Right hindlimb (tissue), 1 donor: ENCODE data around the gene APCDD1.

ENCODE experiments used
- DNase-seq: peaks from one replicate; pipeline ENCODE4 v3.0.0-alpha.2; 2018

The APCDD1 gene

DNA sequence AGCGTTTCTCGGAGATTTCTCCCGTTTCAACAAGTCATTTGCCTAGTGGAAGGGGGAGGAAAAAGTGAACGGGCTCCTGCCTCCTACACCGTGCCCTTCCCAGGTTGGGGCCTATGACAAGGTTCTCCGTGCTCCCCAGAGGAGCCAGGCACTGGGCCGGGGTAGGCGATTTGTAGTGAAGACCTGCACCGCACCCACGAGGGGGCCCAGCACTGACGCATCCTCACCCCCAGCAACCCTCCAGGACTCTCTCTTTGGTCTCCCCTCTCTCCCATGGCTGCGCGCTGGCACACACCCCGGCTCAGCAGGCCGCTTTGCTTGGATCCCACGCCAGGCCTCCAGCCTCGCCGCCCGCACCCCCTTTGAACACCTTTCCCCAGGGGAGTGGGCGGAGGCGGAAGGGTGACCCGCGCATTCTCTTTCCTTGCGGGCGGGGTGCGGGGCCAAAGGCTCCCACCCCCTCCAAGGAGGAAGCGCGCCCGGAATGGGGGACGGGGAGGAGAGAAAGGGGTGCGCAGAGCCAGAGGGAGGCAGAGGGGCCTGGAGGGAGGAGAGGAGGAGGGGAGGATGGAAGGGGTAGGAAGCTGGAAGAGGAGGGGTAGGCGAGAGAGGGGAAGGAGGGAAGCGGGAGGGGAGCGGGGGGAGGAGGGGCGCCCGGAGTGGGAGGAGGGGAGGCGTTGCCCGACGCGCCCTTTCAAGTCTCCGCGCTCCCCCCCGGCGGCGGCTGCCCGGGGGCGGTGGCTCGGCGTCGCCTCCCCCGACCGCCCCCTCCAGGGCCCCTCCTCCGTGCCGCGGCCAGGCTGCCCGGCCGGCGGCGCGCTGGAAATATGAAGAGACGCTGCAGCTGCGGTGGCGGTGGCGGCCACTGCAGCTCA, at the start of gene APCDD1:
Gene APCDD1 (plus strand): TSS at position 830 of the 875 bp plus-strand sequence. CDS start 347 bp downstream, outside the sequence.
- DNase-seq: peak; percentile 88

DNA sequence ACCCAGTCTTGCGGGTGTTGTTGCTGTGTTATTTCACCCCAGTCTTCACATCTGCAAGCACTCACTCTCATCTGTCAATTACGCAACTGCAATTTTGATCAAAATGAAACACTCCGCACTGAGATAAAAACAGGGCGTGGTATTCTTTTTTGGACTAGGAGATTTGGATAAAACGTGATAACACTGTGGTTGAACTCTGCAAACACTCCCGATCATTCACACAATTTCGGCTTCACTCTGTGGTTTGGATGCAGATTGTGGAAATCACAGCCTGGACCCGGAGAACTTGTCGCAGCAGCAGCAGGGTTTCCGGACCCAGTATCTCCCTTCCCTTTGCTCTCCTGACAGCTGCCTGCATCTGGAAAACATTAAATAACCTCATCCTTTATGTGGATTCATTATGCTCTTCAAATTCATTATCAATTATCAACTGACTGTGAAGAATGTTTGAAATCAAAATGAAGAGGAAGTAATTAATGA, 49.4 kb upstream of the APCDD1 start:
- DNase-seq: no peak

DNA sequence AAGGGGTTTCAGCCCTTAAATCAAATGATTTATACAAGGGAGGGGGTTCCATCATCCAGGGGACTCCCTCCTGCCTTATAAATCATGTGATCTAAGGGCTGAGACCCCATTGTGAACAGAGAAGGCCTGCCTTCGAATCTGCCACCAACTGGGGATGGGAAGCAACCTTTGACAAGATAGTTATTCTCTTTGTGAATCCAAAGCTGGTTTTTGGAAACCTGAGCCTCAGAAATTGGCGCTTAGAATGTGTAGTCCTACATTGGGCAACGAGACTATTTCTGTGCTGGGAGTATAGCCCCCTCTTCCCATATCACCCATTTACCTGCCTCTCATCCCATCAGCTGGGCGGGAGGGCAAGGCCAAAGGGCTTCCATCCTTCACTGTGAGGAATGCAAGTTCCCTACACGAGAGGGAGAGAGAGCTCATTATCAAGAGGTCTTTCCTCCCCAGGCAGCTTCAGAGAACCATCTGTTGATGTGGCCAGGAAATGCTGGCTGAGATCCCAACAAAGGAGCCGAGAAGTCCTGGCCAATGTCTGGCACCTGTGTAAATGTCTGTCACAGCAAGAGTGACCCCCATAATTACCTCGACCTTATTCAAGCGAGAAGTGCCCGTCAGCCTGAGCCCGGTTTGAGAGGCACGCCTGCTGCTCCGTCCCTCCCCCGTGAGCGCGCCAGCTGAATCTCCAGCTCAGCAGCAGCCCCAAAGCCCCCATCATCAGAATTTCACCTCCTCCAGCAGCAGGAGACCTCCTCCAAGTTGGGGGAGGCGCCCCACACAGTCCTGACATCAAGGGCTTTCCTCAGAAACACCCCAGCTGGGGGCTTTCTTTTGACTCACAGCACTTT, 48.4 kb upstream of the APCDD1 start:
- no peak for DNase-seq

DNA sequence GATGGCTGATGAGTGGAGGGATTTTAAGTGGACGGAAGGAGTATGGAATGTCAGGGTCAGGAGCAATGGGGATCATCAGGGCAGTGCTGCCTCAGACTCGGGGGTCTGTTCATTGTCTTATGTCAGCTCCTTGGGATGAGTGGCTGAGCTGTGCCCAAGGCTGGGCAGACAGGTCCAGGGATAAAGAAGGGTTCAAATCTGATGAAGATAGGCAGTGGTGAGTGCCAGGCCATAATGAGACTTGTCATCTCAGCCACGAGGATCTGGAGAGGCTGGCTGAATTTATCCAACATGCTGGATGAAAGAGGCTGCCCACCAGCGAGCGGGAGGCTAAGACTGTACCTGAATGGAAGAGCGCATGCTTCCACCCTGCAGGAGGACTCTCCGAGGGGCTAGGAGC, 46.3 kb upstream of the APCDD1 start:
- DNase-seq: no peak

GRCh38 chr18:10409041-10409440, 45.4 kb upstream of the APCDD1 start:
- DNase-seq: no peak

DNA sequence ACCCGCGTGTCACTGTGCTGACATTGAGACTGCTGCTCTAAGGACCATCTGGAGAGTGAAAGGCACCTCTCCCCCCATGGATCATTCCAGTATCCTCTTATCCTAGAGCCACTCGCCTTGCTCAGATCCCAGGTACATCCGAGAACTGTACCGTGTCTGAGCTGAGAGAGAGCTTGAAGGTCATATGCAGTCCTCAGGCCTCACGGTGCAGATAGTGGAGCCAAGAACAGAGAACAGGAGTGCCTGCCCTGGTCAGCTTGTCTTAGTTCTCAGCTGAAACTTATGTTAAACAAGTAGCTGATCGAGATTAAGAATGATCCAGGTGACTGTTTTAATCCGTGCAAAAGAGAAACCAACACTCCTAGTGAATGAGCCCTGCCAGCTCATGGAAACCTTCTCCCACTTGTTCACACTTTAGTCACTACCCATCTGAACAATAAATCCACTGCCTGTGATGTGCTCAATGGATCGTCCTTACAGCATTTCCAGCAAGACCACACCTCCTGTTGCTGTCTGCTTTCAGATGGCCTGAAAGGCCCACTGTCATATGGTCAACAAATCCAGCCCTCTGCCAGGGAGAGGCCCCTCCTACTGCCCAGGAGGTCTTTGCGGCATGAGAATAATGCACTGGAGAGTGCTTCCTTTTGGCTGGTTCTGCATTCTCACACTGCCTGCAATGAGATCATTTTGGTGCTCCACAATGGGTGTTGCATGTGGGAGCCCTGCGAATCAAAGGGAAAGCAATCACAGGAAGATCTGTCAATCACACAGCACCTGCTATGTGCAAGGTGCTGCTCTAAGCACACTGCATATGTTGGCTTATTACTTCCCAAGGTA, 43.7 kb upstream of the APCDD1 start:
- no peak for DNase-seq

DNA sequence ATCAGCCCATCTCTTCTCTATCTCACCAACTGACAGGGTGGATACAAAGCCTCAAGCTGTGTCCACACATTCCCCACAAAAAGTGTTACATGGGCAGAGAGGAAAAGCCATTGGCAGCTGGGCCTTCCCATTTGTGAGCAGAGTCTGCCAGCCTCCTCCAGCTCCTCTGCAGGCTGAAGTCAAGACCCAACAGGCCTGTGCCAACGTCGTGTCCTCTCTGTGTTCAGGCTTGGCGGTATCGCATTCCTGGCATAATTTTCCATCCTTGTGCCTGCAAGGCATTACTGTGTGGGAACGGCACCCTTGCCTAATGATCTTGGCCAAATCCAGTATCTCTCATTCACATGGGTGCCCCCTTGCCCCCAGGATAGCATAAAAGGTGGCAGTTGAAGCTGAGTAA, 41.5 kb upstream of the APCDD1 start:
- no peak for DNase-seq

- no peak for DNase-seq
Observed at GRCh38 chr18:10413722-10414121, 40.7 kb upstream of the APCDD1 start.

DNA sequence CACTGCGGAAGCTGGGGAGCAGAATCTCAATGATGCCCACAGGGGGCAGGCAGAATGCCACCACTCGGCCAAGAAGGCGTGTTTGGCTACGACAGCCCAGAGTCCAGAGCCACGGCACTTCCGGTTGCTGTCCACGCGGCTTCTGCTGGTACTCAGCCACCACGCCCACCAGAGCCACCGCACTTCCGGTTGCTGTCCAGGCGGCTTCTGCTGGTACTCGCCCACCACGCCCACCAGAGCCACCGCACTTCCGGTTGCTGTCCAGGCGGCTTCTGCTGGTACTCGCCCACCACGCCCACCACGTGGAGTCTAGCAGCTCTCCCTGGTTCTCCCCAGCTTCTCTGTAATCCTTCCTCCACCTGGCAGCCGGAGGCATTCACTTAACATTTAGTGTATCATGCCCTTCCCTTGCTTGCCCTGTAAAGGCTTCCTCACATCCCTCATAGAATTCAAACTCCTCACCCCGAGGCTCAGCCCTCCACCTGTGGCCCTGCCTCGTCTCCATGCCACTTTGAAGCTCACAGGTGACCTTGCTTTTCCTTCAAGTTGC, 40.1 kb upstream of the APCDD1 start:
- DNase-seq: no peak

GRCh38 chr18:10416065-10416464, 38.4 kb upstream of the APCDD1 start:
- DNase-seq: no peak

- DNase-seq: no peak
Observed at GRCh38 chr18:10417191-10417590, 37.2 kb upstream of the APCDD1 start.

GRCh38 chr18:10417664-10418063, 36.8 kb upstream of the APCDD1 start:
- no peak for DNase-seq

GRCh38 chr18:10418836-10419235, 35.6 kb upstream of the APCDD1 start:
- DNase-seq: no peak

GRCh38 chr18:10419420-10420103, 34.9 kb upstream of the APCDD1 start:
- no peak for DNase-seq

- no peak for DNase-seq
Observed at GRCh38 chr18:10420561-10421352, 33.7 kb upstream of the APCDD1 start.

GRCh38 chr18:10421859-10422258, 32.6 kb upstream of the APCDD1 start:
- peak; percentile 34 for DNase-seq

DNA sequence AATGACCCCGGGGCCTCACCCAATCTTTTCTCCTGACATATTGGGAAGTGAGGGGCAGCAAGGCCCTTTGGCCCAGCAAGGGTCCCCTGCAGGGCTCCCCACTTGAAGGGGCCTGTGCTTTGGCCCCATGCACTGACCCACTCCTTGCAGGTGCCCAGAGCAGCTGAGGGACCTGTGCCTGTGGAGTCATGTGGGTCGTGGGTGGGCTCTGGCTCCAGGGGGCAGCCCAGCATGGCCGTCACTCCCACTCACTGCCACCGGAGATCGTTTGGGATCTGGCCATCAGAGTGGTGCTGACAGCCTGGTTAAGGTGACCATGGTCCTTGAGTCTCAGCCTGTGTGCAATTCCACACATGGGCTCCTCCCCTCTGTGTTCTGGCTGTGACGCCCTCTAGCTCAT, 31.7 kb upstream of the APCDD1 start:
- DNase-seq: no peak

- no peak for DNase-seq
Observed at GRCh38 chr18:10424585-10425307, 29.7 kb upstream of the APCDD1 start.

DNA sequence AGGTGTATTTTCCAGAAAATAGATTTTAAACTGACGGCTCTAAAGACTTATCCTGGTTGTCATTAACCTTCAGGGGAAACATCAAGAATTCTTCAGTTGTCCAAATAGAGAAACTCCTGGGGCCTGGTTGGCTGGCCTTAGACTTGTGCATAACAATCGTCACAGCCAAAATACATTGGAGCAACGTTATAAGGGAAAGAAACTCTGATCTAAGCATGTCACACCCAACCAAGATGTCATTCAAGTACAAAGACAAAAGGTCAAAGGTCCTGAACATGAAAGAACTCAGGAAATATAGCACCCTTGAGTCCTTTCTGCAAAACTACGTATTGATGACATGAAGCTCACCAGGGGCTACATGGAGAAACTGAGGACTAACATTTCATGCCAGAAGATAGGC, 23.8 kb upstream of the APCDD1 start:
- DNase-seq: no peak

GRCh38 chr18:10431680-10432079, 22.8 kb upstream of the APCDD1 start:
- no peak for DNase-seq
